ENCODE results near the gene RAB4A.

The RAB4A gene

GRCh38 chr1:229305392-229305791 lies 34.5 kb downstream of the RAB4A start:
- H3K27me3 ChIP-seq (ENCODE audit: insufficient read depth, poor library complexity, severe bottlenecking): no peaks in the 10 kb centered on the region
- H3K27ac ChIP-seq (replicated peaks): no peak overlapping the region
- no peak for DNase-seq (ENCODE audit: low read depth in 1 of 2, low spot score in 1 of 2)
- no peak overlapping the region for H3K4me3 ChIP-seq (replicated peaks; ENCODE audit: insufficient read depth, low read length)
- no peak for TF ChIP-seq POLR2AphosphoS5 (IDR thresholded peaks at IDR 0.05; ENCODE audit: low read depth)
- TF ChIP-seq SPI1 (IDR thresholded peaks at IDR 0.05; ENCODE audit: borderline replicate concordance, low read depth): no peak
- TF ChIP-seq GABPA (IDR thresholded peaks at IDR 0.05; ENCODE audit: low read depth): no peak
- TF ChIP-seq, protein P1, sequence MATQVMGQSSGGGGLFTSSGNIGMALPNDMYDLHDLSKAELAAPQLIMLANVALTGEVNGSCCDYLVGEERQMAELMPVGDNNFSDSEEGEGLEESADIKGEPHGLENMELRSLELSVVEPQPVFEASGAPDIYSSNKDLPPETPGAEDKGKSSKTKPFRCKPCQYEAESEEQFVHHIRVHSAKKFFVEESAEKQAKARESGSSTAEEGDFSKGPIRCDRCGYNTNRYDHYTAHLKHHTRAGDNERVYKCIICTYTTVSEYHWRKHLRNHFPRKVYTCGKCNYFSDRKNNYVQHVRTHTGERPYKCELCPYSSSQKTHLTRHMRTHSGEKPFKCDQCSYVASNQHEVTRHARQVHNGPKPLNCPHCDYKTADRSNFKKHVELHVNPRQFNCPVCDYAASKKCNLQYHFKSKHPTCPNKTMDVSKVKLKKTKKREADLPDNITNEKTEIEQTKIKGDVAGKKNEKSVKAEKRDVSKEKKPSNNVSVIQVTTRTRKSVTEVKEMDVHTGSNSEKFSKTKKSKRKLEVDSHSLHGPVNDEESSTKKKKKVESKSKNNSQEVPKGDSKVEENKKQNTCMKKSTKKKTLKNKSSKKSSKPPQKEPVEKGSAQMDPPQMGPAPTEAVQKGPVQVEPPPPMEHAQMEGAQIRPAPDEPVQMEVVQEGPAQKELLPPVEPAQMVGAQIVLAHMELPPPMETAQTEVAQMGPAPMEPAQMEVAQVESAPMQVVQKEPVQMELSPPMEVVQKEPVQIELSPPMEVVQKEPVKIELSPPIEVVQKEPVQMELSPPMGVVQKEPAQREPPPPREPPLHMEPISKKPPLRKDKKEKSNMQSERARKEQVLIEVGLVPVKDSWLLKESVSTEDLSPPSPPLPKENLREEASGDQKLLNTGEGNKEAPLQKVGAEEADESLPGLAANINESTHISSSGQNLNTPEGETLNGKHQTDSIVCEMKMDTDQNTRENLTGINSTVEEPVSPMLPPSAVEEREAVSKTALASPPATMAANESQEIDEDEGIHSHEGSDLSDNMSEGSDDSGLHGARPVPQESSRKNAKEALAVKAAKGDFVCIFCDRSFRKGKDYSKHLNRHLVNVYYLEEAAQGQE (IDR thresholded peaks at IDR 0.05; ENCODE audit: insufficient replicate concordance, low read depth): no peak
- TF ChIP-seq CTCF (IDR thresholded peaks at IDR 0.05; ENCODE audit: insufficient read depth, low read length): no peak

DNA sequence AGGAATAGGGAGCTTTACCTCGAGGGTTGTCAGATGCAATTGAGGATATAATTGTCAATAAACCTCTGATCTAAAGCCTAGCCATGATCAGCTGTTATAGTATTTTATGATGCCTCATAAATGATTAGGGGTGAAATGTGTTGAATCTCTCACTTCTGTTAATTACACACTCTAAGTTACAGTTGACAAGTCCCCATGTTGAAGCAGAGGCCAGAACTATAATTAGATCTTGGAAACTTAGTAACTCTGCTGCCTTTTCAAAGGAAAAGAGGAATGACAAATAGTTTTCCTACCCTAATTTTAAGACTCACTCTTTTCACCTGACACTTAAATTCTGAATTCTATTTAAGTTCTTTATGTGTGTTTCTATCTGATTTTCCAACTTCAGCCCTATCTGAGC lies 38.2 kb downstream of the RAB4A start:
- no peak overlapping the region for H3K4me3 ChIP-seq (replicated peaks; ENCODE audit: insufficient read depth, low read length)
- H3K27ac ChIP-seq (replicated peaks): no peak overlapping the region
- no peaks in the 10 kb centered on the region for H3K27me3 ChIP-seq (ENCODE audit: insufficient read depth, poor library complexity, severe bottlenecking)
- DNase-seq (ENCODE audit: low read depth in 1 of 2, low spot score in 1 of 2): no peak
- TF ChIP-seq POLR2AphosphoS5 (IDR thresholded peaks at IDR 0.05; ENCODE audit: low read depth): no peak
- TF ChIP-seq, protein P1 (IDR thresholded peaks at IDR 0.05; ENCODE audit: insufficient replicate concordance, low read depth): no peak
- no peak for TF ChIP-seq GABPA (IDR thresholded peaks at IDR 0.05; ENCODE audit: low read depth)

DNA sequence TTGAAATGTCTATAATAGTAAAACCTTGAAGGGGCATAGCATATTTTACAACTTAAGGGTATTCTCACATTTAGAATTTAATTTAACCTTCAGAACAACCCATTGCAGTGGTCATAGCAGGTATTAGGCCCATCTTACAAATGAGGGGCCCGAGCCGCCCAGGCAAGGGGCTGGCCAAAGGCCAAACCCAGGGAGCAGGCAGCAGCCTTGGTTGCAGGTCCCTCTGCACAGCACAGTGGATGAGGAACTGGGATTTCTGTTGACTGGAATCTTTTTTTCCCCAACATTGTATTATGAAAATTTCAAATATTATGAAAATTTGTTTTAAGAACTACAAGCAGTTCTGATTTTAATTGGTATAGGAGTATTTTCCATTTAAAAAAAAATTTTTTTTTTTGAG lies 38.8 kb downstream of the RAB4A start:
- TF ChIP-seq, protein P1 (IDR thresholded peaks at IDR 0.05; ENCODE audit: insufficient replicate concordance, low read depth): no peak
- TF ChIP-seq CTCF (IDR thresholded peaks at IDR 0.05; ENCODE audit: insufficient read depth, low read length) (no peak), GABPA (IDR thresholded peaks at IDR 0.05; ENCODE audit: low read depth) (no peak), SPI1 (IDR thresholded peaks at IDR 0.05; ENCODE audit: borderline replicate concordance, low read depth) (no peak), POLR2AphosphoS5 (IDR thresholded peaks at IDR 0.05; ENCODE audit: low read depth) (no peak)
- no peak overlapping the region for H3K27ac ChIP-seq (replicated peaks)
- no peak overlapping the region for H3K4me3 ChIP-seq (replicated peaks; ENCODE audit: insufficient read depth, low read length)
- no peak for DNase-seq (ENCODE audit: low read depth in 1 of 2, low spot score in 1 of 2)
- H3K27me3 ChIP-seq (ENCODE audit: insufficient read depth, poor library complexity, severe bottlenecking): no peaks in the 10 kb centered on the region

- TF ChIP-seq, protein P1 (IDR thresholded peaks at IDR 0.05; ENCODE audit: insufficient replicate concordance, low read depth): no peak
- TF ChIP-seq CTCF (IDR thresholded peaks at IDR 0.05; ENCODE audit: insufficient read depth, low read length) (no peak), SPI1 (IDR thresholded peaks at IDR 0.05; ENCODE audit: borderline replicate concordance, low read depth) (no peak), GABPA (IDR thresholded peaks at IDR 0.05; ENCODE audit: low read depth) (no peak), POLR2AphosphoS5 (IDR thresholded peaks at IDR 0.05; ENCODE audit: low read depth) (no peak)
- no peak for DNase-seq (ENCODE audit: low read depth in 1 of 2, low spot score in 1 of 2)
- no peak overlapping the region for H3K27ac ChIP-seq (replicated peaks)
Observed at GRCh38 chr1:229310833-229311232, 39.9 kb downstream of the RAB4A start.

More at GRCh38 chr1:229310833-229311232, 39.9 kb downstream of the RAB4A start:
- Histone ChIP-seq H3K4me3 (replicated peaks; ENCODE audit: insufficient read depth, low read length) (no peak overlapping the region), H3K27me3 (ENCODE audit: insufficient read depth, poor library complexity, severe bottlenecking) (no peaks in the 10 kb centered on the region)
